VCaP (cell line): ENCODE results near the gene ISYNA1.

Experiments
- H3K27ac ChIP-seq: fragments of 450-650 bp; 2 replicates; pipeline ENCODE4 v1.5.1; 2017
- TF ChIP-seq, protein P1 (sequence below): fragments of 450-650 bp; conservative IDR thresholded peaks from 2 replicates; pipeline ENCODE4 v1.5.1; 2017; ENCODE audit warnings: mild to moderate bottlenecking, moderate library complexity

The ISYNA1 gene

DNA sequence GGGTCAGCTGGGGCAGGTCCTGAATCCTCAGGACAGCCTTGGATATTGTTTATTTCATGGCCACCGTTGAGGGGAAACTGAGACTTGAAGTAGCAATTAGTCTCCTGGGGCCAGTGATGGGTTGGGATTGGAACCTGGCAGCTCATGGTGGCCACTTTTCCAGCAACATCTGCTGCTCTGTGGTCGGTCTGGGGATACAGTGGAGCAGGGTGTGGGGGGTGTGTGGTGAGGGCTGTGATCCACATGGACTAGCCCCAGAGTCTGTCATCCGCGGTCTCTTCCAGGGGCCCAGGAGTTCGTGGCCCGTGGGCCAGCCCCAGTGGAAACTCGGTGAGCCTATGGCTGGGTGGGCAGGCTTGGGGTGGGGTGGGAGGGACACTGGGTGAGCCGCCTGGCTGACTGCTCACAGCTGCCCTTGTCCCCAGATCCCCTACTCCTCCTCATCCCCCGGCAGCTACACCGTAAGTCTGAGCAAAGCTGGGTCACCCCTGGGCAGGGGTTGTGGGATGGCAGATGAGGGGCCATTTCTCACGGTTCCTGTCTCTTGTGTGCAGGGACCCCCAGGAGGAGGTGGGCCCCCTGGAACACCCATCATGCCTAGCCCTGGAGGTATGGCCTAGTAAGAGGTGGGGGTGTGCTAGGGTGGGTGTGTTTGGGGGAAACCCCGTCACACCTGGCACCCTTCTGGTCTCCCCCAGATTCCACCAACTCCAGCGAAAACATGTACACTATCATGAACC, 5.5 kb downstream of the ISYNA1 start:
- peak overlapping the region; percentile 89 for H3K27ac ChIP-seq
- TF ChIP-seq, protein P1, sequence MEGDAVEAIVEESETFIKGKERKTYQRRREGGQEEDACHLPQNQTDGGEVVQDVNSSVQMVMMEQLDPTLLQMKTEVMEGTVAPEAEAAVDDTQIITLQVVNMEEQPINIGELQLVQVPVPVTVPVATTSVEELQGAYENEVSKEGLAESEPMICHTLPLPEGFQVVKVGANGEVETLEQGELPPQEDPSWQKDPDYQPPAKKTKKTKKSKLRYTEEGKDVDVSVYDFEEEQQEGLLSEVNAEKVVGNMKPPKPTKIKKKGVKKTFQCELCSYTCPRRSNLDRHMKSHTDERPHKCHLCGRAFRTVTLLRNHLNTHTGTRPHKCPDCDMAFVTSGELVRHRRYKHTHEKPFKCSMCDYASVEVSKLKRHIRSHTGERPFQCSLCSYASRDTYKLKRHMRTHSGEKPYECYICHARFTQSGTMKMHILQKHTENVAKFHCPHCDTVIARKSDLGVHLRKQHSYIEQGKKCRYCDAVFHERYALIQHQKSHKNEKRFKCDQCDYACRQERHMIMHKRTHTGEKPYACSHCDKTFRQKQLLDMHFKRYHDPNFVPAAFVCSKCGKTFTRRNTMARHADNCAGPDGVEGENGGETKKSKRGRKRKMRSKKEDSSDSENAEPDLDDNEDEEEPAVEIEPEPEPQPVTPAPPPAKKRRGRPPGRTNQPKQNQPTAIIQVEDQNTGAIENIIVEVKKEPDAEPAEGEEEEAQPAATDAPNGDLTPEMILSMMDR: no peak

DNA sequence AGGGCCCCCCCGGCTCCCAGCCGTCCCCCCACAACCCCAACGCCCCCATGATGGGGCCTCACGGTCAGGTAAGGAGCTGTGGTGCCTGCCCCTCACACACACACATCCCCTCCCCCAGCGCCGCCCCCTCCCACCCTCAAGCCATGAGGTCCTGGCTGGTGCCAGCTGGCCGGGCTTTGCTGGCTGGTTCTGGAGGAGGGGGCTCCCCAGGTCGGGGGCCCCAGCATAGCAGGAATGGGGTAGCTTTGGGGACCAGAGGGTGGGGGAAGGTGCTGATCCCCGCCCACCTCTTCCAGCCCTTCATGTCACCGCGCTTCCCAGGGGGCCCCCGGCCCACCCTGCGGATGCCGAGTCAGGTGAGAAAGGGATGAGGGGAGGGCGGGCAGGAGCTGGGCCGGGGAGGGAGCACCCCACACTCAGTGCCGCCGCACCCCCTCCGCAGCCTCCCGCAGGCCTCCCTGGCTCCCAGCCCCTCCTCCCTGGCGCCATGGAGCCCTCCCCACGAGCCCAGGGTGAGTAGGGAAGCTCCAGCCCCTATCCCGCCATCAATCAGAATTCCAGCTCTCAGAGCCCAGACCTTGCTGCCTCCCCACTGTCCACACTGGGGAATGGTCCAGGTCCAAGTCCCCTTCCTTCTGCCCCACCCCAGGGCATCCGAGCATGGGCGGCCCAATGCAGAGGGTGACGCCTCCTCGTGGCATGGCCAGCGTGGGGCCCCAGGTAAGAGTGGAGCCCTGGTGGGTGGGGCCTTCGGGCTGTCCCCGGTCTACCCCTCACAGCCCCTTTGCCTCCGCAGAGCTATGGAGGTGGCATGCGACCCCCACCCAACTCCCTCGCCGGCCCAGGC, 6.4 kb downstream of the ISYNA1 start:
- 0 out of 2 replicates have a peak overlapping the region, but pooled peaks have one; percentile 89 for H3K27ac ChIP-seq
- TF ChIP-seq, protein P1: no peak

DNA sequence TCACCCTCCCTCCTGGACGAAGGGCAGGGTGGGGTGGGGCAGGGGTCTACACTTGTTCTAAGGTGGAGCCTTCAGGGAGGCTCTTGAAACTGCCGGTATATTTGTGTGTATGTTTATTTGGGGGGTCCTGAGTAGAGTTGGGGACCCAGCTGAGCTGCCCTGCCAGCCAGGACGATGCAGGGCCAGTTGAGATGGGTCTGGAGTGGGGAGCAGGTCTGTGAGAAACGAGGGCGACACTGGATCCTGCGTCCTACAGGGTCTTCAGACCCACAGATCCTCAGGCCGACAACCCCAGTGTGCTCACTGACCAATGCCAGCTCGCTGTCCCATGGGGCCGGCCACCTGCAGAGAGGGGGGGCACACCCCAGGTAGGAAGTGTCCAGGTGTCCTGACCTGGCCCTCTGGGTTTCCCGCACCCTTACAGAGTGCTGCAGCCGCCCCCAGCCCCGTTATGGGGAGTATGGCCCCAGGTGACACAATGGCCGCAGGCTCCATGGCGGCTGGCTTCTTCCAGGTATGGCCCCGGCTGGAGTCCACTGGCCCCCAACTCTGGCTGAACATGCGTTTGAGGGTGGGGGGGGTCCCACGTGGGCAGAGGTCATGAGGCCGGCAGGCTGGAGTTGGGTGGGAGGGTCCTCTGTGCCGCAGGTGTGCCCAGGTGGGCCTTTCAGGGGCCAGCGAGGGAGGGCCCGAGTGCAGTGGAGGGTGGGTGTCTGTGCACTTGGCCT, 7.4 kb downstream of the ISYNA1 start:
- TF ChIP-seq, protein P1: no peak

GRCh38 chr19:18429717-18430416, 8.1 kb downstream of the ISYNA1 start:
- TF ChIP-seq, protein P1: no peak
- peak overlapping the region; percentile 64 for H3K27ac ChIP-seq

More for the DNA sequence above, 7.4 kb downstream of the ISYNA1 start:
- H3K27ac ChIP-seq: no peak overlapping the region

- TF ChIP-seq, protein P1: no peak
- H3K27ac ChIP-seq: peak overlapping the region; percentile 64
Measured at GRCh38 chr19:18428787-18429674, 8.9 kb downstream of the ISYNA1 start.

GRCh38 chr19:18428173-18428786, 9.7 kb downstream of the ISYNA1 start:
- peak overlapping the region; percentile 64 for H3K27ac ChIP-seq
- TF ChIP-seq, protein P1: no peak
